ENCODE data around the gene MAPK13.

Gene MAPK13

GRCh38 chr6:36114798-36115408 lies 15.4 kb upstream of the MAPK13 start:
- in situ Hi-C loops (cut with MboI; ENCODE audit: low sequenced_read_pairs, unreplicated experiment) = no loop called here
- DNase-seq (ENCODE audit: low spot score) = no peak
- TF ChIP-seq CTCF (IDR thresholded peaks at IDR 0.05; ENCODE audit: borderline replicate concordance, control extremely low read depth, extremely low read depth, insufficient read depth, missing control alignments) = no peak

GRCh38 chr6:36115412-36115811 lies 14.9 kb upstream of the MAPK13 start:
- DNase-seq (ENCODE audit: low spot score) = no peak
- no peak for TF ChIP-seq CTCF (IDR thresholded peaks at IDR 0.05; ENCODE audit: borderline replicate concordance, control extremely low read depth, extremely low read depth, insufficient read depth, missing control alignments)
- in situ Hi-C loops (cut with MboI; ENCODE audit: low sequenced_read_pairs, unreplicated experiment) = no loop called here

GRCh38 chr6:36116066-36116864 lies 14.0 kb upstream of the MAPK13 start:
- in situ Hi-C loops (cut with MboI; ENCODE audit: low sequenced_read_pairs, unreplicated experiment) = no loop called here
- no peak for TF ChIP-seq CTCF (IDR thresholded peaks at IDR 0.05; ENCODE audit: borderline replicate concordance, control extremely low read depth, extremely low read depth, insufficient read depth, missing control alignments)

GRCh38 chr6:36116943-36117342 lies 13.4 kb upstream of the MAPK13 start:
- in situ Hi-C loops (cut with MboI; ENCODE audit: low sequenced_read_pairs, unreplicated experiment) = no loop called here
- no peak for TF ChIP-seq CTCF (IDR thresholded peaks at IDR 0.05; ENCODE audit: borderline replicate concordance, control extremely low read depth, extremely low read depth, insufficient read depth, missing control alignments)
- DNase-seq (ENCODE audit: low spot score) = no peak

More at GRCh38 chr6:36116066-36116864, 14.0 kb upstream of the MAPK13 start:
- no peak for DNase-seq (ENCODE audit: low spot score)

- DNase-seq (ENCODE audit: low spot score) = no peak
- in situ Hi-C loops (cut with MboI; ENCODE audit: low sequenced_read_pairs, unreplicated experiment) = no loop called here
- TF ChIP-seq CTCF (IDR thresholded peaks at IDR 0.05; ENCODE audit: borderline replicate concordance, control extremely low read depth, extremely low read depth, insufficient read depth, missing control alignments) = no peak
Observed at GRCh38 chr6:36117658-36118549, 12.4 kb upstream of the MAPK13 start.

GRCh38 chr6:36118550-36119107 lies 11.7 kb upstream of the MAPK13 start:
- TF ChIP-seq CTCF (IDR thresholded peaks at IDR 0.05; ENCODE audit: borderline replicate concordance, control extremely low read depth, extremely low read depth, insufficient read depth, missing control alignments) = no peak
- no peak for DNase-seq (ENCODE audit: low spot score)
- in situ Hi-C loops (cut with MboI; ENCODE audit: low sequenced_read_pairs, unreplicated experiment) = no loop called here
